Heart right ventricle (tissue), 16 donors: ENCODE results near the gene TEAD1. TPM values are rescaled to one million over a fixed set of nuclear protein-coding genes. Genes with fewer than 3 reads are reported as not detected.

Source experiments
- ATAC-seq, 8 donors: fragments of 200-7000 bp; cut with Tn5 transposase; one replicate each; pipeline ENCODE4 v1.9.1; 2020; ENCODE audit warnings: mild to moderate bottlenecking in 8 of 8, moderate library complexity in 8 of 8, moderate number of reproducible peaks in 1 of 8
- DNase-seq, 2 donors: peaks; one replicate each; pipeline ENCODE4 v3.0.0-alpha.2; 2020
- H3K27ac ChIP-seq, 10 donors: fragments of 200-600 bp; sonication (generic) in 2 of 10; one replicate each; pipeline versions ENCODE4 v1.5.0 to v1.8.0; 2020 to 2022; ENCODE audit warnings: mild to moderate bottlenecking in 3 of 10
- H3K27me3 ChIP-seq, 7 donors: fragments of 200-600 bp; one replicate each; pipeline ENCODE4 v1.8.0; 2021 to 2022; ENCODE audit warnings: mild to moderate bottlenecking in 2 of 7
- H3K36me3 ChIP-seq, 9 donors: fragments of 200-600 bp; sonication (generic) in 1 of 9; one replicate each; pipeline versions ENCODE4 v1.5.0 to v1.8.0; 2020 to 2022; ENCODE audit warnings: mild to moderate bottlenecking in 2 of 9
- H3K4me1 ChIP-seq, 9 donors: fragments of 200-600 bp; sonication (generic) in 1 of 9; one replicate each; pipeline versions ENCODE4 v1.5.0 to v1.8.0; 2020 to 2022; ENCODE audit warnings: mild to moderate bottlenecking in 4 of 9
- H3K4me3 ChIP-seq, 10 donors: fragments of 200-600 bp; sonication (generic) in 2 of 10; one replicate each; pipeline versions ENCODE4 v1.5.0 to v1.8.0; 2020 to 2022; ENCODE audit warnings: mild to moderate bottlenecking in 7 of 10, moderate library complexity in 2 of 10
- H3K9me3 ChIP-seq, 11 donors: fragments of 200-600 bp in 10 of 11; sonication (generic) in 2 of 11; one replicate each; pipeline versions ENCODE4 v1.5.0 to v1.8.0; 2013 to 2022; ENCODE audit warnings: mild to moderate bottlenecking in 2 of 11, control low read depth in 1 of 11, moderate library complexity in 1 of 11
- WGBS, 2 donors: extraction: QIAGEN DNeasy Blood & Tissue Kit; methylation state at CpG; one replicate each; pipeline ENCODE4 v1.1.7; 2013; ENCODE audit warnings: inconsistent platforms in 1 of 2; 5-methylcytosine and 5-hydroxymethylcytosine counted together
- intact Hi-C, 10 donors: fragments of 100-400 bp; cut with DNase I; formaldehyde crosslinking; loops; one replicate each; pipeline versions ENCODE4 v1.11.1 to v1.14.2; 2022
- polyA plus RNA-seq, 2 donors: library from polyadenylated mRNA; stranded (reverse); fragments of 200-250 nt; gene quantifications; one replicate each; pipeline ENCODE4 v1.2.3, GENCODE V29; 2013
- total RNA-seq, 10 donors: library from RNA; stranded (reverse); fragmentation: NEBNext Ultra II Directional in 3 of 10; extraction: Animal tissue kit (Norgen Biotek cat#: 25700) in 3 of 10; gene quantifications; one replicate each; pipeline versions ENCODE4 v1.2.1 to v1.2.4, GENCODE V29; 2021 to 2023
- TF ChIP-seq, protein P1 (sequence below), 9 donors: fragments of 200-600 bp; sonication (generic) in 2 of 9; IDR thresholded peaks; one replicate each; pipeline versions ENCODE4 v1.5.0 to v1.8.0; 2021 to 2022; ENCODE audit warnings: antibody characterized with exemption in 9 of 9, mild to moderate bottlenecking in 5 of 9, moderate library complexity in 1 of 9
- donor health status: Arrhythmogenic right ventricular cardiomyopathy.
- donor health status: ischemic (EF 13 %, LVEDD 7.1; RV severe dilation, severe dysfunction).
- donor health status: healthy with polysubstance abuse.
- donor health status: DM: no; HTN: yes; CAD: no.
- donor health status: DM: no; HTN: no; CAD: no.
- donor health status: ischemic (EF 25% LVEDD 6.9; RV normal size, moderate dysfunction).
- donor health status: ischemic (EF 25% LVEDD 5.7; RV mildly dilated, moderate dysfunction).
- donor health status: healthy.
- donor health status: DM: yes; HTN: yes; CAD: no.
- donor health status: Ischemic cardiomyopathy.
- donor health status: ischemic (EF 35%, LVEDD 5.7; RV mildly dilated, moderate dysfunction).
- donor health status: nonischemic (EF 11% LVEDD 7.7; RV severe dilation, severe dysfunction).
- donor health status: DM: yes; HTN: yes; CAD: no.
- donor health status: PGD.
- donor health status: ischemic (EF 29% LVEDD 5.4; RV normal size, mild dysfunction).
- donor health status: nonischemic (EF 23%, LVEDD 6.1; RV moderate dilation, normal function).

The TEAD1 gene
- total and polyA plus RNA-seq, 12 donors = 12.7 to 138 (median 116) TPM

DNA sequence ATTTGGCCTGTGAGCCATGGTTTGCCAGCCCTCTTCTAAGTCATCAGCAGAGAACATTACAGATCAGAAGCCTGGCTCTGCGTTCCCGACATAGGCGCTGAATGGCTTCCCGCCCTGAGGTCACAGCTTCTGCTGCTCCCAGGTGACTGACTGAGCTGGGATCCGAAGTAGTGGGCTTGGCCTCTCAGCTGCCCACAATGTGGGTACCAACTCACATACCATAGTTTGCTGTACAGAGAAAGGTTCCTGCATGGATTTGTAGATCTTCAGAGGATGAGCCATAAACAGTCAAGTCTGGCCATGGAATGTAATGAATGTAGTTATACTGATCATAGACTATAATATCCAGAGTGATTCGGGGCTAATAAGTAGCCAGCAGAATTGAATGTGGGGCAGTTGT, 42.6 kb downstream of the TEAD1 start:
- ATAC-seq (no peak), DNase-seq (no peak)
- no peaks in the 10 kb centered on the region for H3K9me3 ChIP-seq
- H3K27ac ChIP-seq = peak overlapping the region in 1 of 10 donors; percentile 31
- intact Hi-C loops = no loop called here
- no peaks in the 10 kb centered on the region for H3K27me3 ChIP-seq
- H3K36me3 ChIP-seq = no peaks in the 10 kb centered on the region
- TF ChIP-seq, protein P1, sequence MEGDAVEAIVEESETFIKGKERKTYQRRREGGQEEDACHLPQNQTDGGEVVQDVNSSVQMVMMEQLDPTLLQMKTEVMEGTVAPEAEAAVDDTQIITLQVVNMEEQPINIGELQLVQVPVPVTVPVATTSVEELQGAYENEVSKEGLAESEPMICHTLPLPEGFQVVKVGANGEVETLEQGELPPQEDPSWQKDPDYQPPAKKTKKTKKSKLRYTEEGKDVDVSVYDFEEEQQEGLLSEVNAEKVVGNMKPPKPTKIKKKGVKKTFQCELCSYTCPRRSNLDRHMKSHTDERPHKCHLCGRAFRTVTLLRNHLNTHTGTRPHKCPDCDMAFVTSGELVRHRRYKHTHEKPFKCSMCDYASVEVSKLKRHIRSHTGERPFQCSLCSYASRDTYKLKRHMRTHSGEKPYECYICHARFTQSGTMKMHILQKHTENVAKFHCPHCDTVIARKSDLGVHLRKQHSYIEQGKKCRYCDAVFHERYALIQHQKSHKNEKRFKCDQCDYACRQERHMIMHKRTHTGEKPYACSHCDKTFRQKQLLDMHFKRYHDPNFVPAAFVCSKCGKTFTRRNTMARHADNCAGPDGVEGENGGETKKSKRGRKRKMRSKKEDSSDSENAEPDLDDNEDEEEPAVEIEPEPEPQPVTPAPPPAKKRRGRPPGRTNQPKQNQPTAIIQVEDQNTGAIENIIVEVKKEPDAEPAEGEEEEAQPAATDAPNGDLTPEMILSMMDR (IDR thresholded peaks at IDR 0.05) = no peak
- H3K4me3 ChIP-seq = no peak overlapping the region
- 83 to 91% methylated on average over 6 of the region's 6 CpGs for WGBS, 2 donors
- H3K4me1 ChIP-seq = peaks cover 6 to 49% (median 27%) of the 10 kb centered on the region in 9 donors

DNA sequence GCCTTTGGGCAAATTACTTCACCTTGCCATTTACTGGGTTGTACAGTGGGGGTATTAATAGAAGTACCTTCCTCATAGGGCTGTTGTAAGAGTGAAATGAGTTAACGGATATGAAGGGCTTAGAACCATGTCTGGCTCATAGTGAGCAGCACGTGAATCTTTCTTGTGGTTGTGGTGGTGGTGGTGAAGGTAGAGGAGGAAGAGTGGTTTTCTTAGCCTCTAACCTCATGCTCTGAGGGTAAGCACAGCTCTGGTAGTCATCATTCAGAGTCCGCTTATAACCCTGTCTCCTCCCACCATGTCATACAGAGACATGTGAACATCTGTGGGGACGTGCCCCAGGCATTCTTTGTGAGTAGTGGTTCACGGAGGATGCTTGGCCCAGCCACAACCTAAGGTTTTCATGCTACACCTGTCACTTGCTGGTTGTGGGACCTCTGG, 43.6 kb downstream of the TEAD1 start:
- Histone ChIP-seq H3K36me3 (no peaks in the 10 kb centered on the region), H3K9me3 (no peaks in the 10 kb centered on the region), H3K4me3 (no peak overlapping the region), H3K4me1 (peaks cover 6 to 60% (median 32%) of the 10 kb centered on the region in 9 donors), H3K27me3 (no peaks in the 10 kb centered on the region), H3K27ac (no peak overlapping the region)
- ATAC-seq (no peak), DNase-seq (no peak)
- TF ChIP-seq, protein P1 (IDR thresholded peaks at IDR 0.05) = no peak
- intact Hi-C loops = no loop called here
- 80 to 82% methylated on average over 5 of the region's 5 CpGs for WGBS, 2 donors

DNA sequence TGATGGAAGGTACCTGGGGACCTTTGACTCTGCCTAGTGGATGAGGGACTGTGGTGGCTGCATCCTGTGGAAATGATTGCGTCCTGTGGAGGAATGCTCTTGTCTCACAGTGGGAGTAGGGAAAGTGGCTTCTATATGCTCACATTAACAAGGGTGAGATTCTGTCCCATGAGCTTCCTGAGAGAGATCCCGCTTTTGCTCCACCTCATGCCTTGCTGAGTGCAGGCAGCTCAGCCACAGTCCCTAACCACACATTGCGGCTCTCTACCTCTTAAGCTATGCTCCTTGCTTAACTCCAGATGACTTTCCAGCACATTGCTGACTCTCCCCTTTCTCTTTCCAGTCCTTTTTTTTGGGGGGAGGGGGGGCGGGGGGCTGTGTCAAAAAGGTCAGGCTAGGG, 45.0 kb downstream of the TEAD1 start:
- no peak for ATAC-seq
- 79 to 89% methylated on average over 4 of the region's 4 CpGs for WGBS, 2 donors

DNA sequence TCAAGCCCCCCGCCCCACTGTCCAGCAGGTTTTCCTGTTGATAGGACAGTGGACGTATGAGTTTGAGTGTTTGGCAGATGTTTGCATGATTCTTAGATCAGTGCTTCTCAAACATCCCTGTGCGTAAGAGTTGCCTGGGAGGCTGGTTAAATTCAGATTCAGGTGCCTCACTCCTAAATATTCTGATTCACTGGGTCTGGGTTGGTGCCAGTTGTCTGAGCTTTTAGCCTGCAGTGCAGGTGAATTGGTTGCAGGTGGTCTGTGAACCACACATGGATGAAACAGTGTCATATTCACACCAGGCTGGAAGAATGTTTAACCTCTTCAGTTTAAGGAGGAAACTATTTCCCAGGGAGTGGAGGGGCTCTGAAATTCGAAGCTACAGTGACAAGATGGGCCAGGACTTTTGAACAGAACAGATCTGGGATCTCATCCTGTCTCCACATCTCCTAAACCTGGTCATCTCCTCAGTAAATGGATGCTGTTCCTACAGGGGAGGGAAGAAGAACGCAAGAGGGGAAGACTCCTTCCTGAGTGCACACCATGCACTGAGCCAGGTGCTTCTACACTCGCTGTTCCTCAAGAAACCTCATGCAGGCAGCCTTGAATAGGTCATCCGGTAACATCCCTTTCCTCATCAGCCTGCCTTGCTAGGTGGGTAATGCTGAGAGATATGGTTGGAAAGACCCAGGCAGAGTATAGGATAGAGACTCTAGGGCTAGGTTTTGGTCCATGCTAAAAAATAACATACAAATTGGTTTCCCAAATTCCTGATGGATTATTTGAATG, 47.8 kb downstream of the TEAD1 start:
- Histone ChIP-seq H3K9me3 (no peaks in the 10 kb centered on the region), H3K27me3 (no peaks in the 10 kb centered on the region), H3K27ac (no peak overlapping the region), H3K36me3 (no peaks in the 10 kb centered on the region), H3K4me3 (no peak overlapping the region), H3K4me1 (peaks cover 7 to 69% (median 46%) of the 10 kb centered on the region in 9 donors)
- WGBS, 2 donors = 77% methylated on average over 7 of the region's 7 CpGs
- intact Hi-C loops = no loop called here
- TF ChIP-seq, protein P1 (IDR thresholded peaks at IDR 0.05) = no peak
- ATAC-seq = no peak
- DNase-seq = no peak

More for the DNA sequence above, 45.0 kb downstream of the TEAD1 start:
- H3K9me3 ChIP-seq = no peaks in the 10 kb centered on the region
- H3K4me1 ChIP-seq = peaks cover 8 to 68% (median 42%) of the 10 kb centered on the region in 9 donors
- no peak for DNase-seq
- no peak overlapping the region for H3K27ac ChIP-seq
- no peaks in the 10 kb centered on the region for H3K27me3 ChIP-seq
- TF ChIP-seq, protein P1 (IDR thresholded peaks at IDR 0.05) = no peak
- H3K4me3 ChIP-seq = no peak overlapping the region
- intact Hi-C loops = no loop called here
- no peaks in the 10 kb centered on the region for H3K36me3 ChIP-seq
